Measurements from ENCODE around the gene DNAJC18.

The DNAJC18 gene

DNA sequence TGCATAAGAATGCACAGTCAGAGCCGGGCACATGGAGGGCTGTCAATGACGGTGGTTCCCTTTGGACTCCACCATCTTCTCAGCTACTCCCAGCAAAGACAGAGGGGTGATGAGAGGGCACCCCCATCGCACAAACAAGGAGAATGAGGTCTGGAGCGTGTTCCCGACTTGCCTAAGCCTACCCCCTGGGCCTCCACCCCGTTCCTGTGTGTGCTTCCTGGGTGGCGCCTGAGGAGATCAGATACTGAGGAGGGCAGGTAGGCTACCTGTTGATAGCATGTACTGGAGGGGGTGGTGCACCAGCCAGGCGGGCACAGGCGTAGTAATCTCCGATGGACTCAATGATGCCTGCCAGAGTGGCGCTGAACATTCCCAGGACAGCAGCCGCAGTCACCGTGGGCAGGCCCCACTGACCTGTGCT is 60.4 kb downstream of the DNAJC18 start:
- H3K4me3 ChIP-seq (ENCODE audit: low read depth, low read length): no peak overlapping the region
- TF ChIP-seq CTCF (IDR thresholded peaks at IDR 0.05; ENCODE audit: low read depth, low read length, missing control alignments): no peak
- no peak for DNase-seq (ENCODE audit: low read depth)
- in situ Hi-C loops (cut with HindIII; ENCODE audit: low sequenced_read_pairs): no loop called here

DNA sequence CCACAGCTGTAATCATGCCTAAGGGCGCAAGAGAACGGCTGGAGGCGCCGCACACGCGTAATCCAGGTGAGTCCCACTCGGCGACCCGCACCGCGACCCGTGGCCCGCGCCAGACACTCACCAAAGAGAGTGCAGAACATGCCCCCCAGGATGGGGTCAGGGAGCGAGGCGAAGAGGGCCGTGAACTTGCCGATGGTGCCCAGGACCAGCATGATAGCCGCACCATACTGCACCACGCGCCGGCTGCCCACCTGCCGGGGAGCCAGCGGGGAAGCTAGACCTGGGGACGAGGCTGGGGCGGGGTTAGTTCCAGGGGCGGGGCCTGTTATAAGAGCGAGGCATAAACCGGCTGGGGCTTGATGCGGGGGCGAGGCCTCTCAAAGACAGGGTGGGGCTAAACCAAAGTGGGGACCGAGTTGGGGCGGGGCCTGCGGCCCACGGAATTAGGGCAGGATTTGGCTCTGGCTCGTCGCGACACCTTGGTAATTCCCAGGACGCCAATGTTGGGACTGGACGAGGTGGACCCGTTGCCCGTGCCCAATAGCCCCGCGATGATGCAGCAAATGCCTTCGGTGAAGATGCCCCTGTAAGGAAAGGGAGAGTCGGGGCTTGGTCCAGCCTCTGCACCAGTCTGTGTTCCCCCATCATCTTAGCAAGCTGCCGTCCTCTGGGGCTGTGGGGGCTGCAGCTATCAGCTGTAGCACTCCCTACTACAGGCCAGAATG is 61.1 kb downstream of the DNAJC18 start:
- in situ Hi-C loops (cut with HindIII; ENCODE audit: low sequenced_read_pairs): no loop called here
- DNase-seq (ENCODE audit: low read depth): no peak
- no peak overlapping the region for H3K4me3 ChIP-seq (ENCODE audit: low read depth, low read length)
- no peak for TF ChIP-seq CTCF (IDR thresholded peaks at IDR 0.05; ENCODE audit: low read depth, low read length, missing control alignments)

- no peak for TF ChIP-seq CTCF (IDR thresholded peaks at IDR 0.05; ENCODE audit: low read depth, low read length, missing control alignments)
- DNase-seq (ENCODE audit: low read depth): no peak
- no peak overlapping the region for H3K4me3 ChIP-seq (ENCODE audit: low read depth, low read length)
- in situ Hi-C loops (cut with HindIII; ENCODE audit: low sequenced_read_pairs): no loop called here
Observed at GRCh38 chr5:139377226-139377625, 62.1 kb downstream of the DNAJC18 start.

DNA sequence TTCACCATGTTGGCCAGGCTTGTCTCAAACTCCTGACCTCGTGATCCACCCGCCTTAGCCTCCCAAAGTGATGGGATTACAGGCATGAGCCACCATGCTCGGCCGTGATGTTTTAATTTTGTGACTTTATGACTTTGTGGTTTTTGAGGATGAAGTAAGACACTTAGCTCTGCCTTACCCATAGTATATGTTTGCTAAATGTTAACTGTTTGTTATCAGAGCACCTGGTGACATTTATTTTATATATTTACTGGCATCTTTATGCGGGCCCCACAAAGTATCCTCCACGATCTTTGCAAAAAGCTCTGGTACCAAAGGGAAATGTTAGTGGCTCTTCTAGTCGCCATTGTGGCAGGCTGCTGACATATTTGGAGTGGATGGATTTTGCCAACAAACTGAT is 63.0 kb downstream of the DNAJC18 start:
- no peak overlapping the region for H3K4me3 ChIP-seq (ENCODE audit: low read depth, low read length)
- in situ Hi-C loops (cut with HindIII; ENCODE audit: low sequenced_read_pairs): no loop called here
- no peak for TF ChIP-seq CTCF (IDR thresholded peaks at IDR 0.05; ENCODE audit: low read depth, low read length, missing control alignments)
- no peak for DNase-seq (ENCODE audit: low read depth)

GRCh38 chr5:139374909-139375308 is 64.4 kb downstream of the DNAJC18 start:
- no peak overlapping the region for H3K4me3 ChIP-seq (ENCODE audit: low read depth, low read length)
- in situ Hi-C loops (cut with HindIII; ENCODE audit: low sequenced_read_pairs): no loop called here
- no peak for TF ChIP-seq CTCF (IDR thresholded peaks at IDR 0.05; ENCODE audit: low read depth, low read length, missing control alignments)
- DNase-seq (ENCODE audit: low read depth): no peak

- peak; percentile 26 for DNase-seq (ENCODE audit: low read depth)
- no peak for TF ChIP-seq CTCF (IDR thresholded peaks at IDR 0.05; ENCODE audit: low read depth, low read length, missing control alignments)
- no peak overlapping the region for H3K4me3 ChIP-seq (ENCODE audit: low read depth, low read length)
- in situ Hi-C loops (cut with HindIII; ENCODE audit: low sequenced_read_pairs): no loop called here
Observed at GRCh38 chr5:139371482-139372435, 67.6 kb downstream of the DNAJC18 start.
